ENCODE measurements around the gene SMU1. TPM values are rescaled to one million over a fixed set of nuclear protein-coding genes. Genes with fewer than 3 reads are reported as not detected.

The SMU1 gene
- total and polyA plus RNA-seq, 11 donors, result 6.7 to 19.4 (median 15.2) TPM

- intact Hi-C loops (cut with DNase I), result no loop called here
- WGBS, 4 donors, result 14 to 29% (median 23%) methylated on average over 1 of the region's 1 CpG
- H3K4me3 ChIP-seq, result no peak overlapping the region
- DNase-seq (no peak), ATAC-seq (peak in 2 of 4 donors; percentile 23 to 45)
- H3K27me3 ChIP-seq, result no peaks in the 10 kb centered on the region
- H3K4me1 ChIP-seq, result peaks cover 0 to 50% (median 22%) of the 10 kb centered on the region in 12 donors
- H3K27ac ChIP-seq, result peak overlapping the region in 11 of 12 donors; percentile 45 to 85 (median 64)
- TF ChIP-seq POLR2A (IDR thresholded peaks at IDR 0.05), result no peak
- TF ChIP-seq CTCF (IDR thresholded peaks at IDR 0.05), result no peak
- peaks cover 3 to 88% (median 69%) of the 10 kb centered on the region in 9 donors for H3K36me3 ChIP-seq
- H3K9me3 ChIP-seq, result no peaks in the 10 kb centered on the region
These were observed 40.8 kb upstream of the SMU1 start for GRCh38 chr9:33117306-33117705.

- Histone ChIP-seq H3K4me1 (peaks cover 0 to 50% (median 22%) of the 10 kb centered on the region in 12 donors), H3K27ac (peak overlapping the region in 11 of 12 donors; percentile 45 to 85 (median 64)), H3K4me3 (no peak overlapping the region), H3K36me3 (peaks cover 6 to 88% (median 73%) of the 10 kb centered on the region in 9 donors), H3K27me3 (no peaks in the 10 kb centered on the region), H3K9me3 (no peaks in the 10 kb centered on the region)
- intact Hi-C loops (cut with DNase I), result no loop called here
- WGBS, 4 donors, result 25 to 37% (median 34%) methylated on average over 2 of the region's 2 CpGs
- ATAC-seq (peak; percentile 39 to 92 (median 56)), DNase-seq (peak in 1 of 5 donors; percentile 20)
- TF ChIP-seq POLR2A (IDR thresholded peaks at IDR 0.05) (no peak), CTCF (IDR thresholded peaks at IDR 0.05) (no peak)
These were observed 40.4 kb upstream of the SMU1 start for GRCh38 chr9:33116860-33117259.

GRCh38 chr9:33114746-33115145 lies 38.3 kb upstream of the SMU1 start:
- Histone ChIP-seq H3K27me3 (no peaks in the 10 kb centered on the region), H3K36me3 (peaks cover 3 to 91% (median 77%) of the 10 kb centered on the region in 9 donors), H3K4me1 (peaks cover 0 to 49% (median 22%) of the 10 kb centered on the region in 12 donors), H3K27ac (no peak overlapping the region), H3K4me3 (no peak overlapping the region), H3K9me3 (no peaks in the 10 kb centered on the region)
- ATAC-seq (peak in 1 of 4 donors; percentile 21), DNase-seq (no peak)
- intact Hi-C loops (cut with DNase I), result no loop called here
- 51 to 79% (median 66%) methylated on average over 3 of the region's 3 CpGs for WGBS, 4 donors
- no peak for TF ChIP-seq POLR2A (IDR thresholded peaks at IDR 0.05)
- no peak for TF ChIP-seq CTCF (IDR thresholded peaks at IDR 0.05)

GRCh38 chr9:33113799-33114547 lies 37.5 kb upstream of the SMU1 start:
- no peak for DNase-seq
- 78 to 88% (median 82%) methylated on average over 11 of the region's 11 CpGs for WGBS, 4 donors
- Histone ChIP-seq H3K36me3 (peaks cover 3 to 88% (median 69%) of the 10 kb centered on the region in 9 donors), H3K4me3 (no peak overlapping the region), H3K9me3 (no peaks in the 10 kb centered on the region), H3K27me3 (no peaks in the 10 kb centered on the region), H3K4me1 (peaks cover 0 to 56% (median 19%) of the 10 kb centered on the region in 12 donors), H3K27ac (no peak overlapping the region)
- intact Hi-C loops (cut with DNase I), result no loop called here
- ATAC-seq, result no peak
- no peak for TF ChIP-seq POLR2A (IDR thresholded peaks at IDR 0.05)
